ENCODE results near the gene ABCB9. TPM values are rescaled to one million over a fixed set of nuclear protein-coding genes. Genes with fewer than 3 reads are reported as not detected.
A peak's percentile ranks its signal among the peaks of the same experiment; 100 is the strongest.
"Not testable (repeated sequence)": the region's sequence is repeated elsewhere in the genome, so short reads cannot be mapped to it uniquely, and the experiment has no call there.

ABCB9 gene
- 1 to 10 TPM in 2 of 6 experiments, under 1 TPM in 4; 0.48 to 1.4 (median 0.94) TPM for total RNA-seq
- long read RNA-seq = 0 reads

GRCh38 chr12:122965851-122966742 is at the start of gene ABCB9:
Gene ABCB9, minus strand, starts transcription at chr12:122966463. Its CDS starts 6,228 bp downstream, at chr12:122960235.
- DNase-seq (peak; percentile 95), ATAC-seq (peak; percentile 94 to 99 (median 98))
- 37% methylated on average over 2 of the region's 55 CpGs for WGBS (ENCODE audit: insufficient coverage, low coverage, low lambda C conversion rate, missing lambda C conversion rate)
- Histone ChIP-seq H3K27ac (no peak within 1 kb of the TSS), H3K36me3 (no peaks in the 10 kb centered on the region), H3K4me1 (peaks cover 0 to 7% (median 0%) of the 10 kb centered on the region in 4 donors), H3K4me3 (peak within 1 kb of the TSS; percentile 46 to 52 (median 46)), H3K27me3 (no peaks in the 10 kb centered on the region), H3K9me3 (no peaks in the 10 kb centered on the region)
- TF ChIP-seq POLR2A (IDR thresholded peaks at IDR 0.05) (no peak), CTCF (IDR thresholded peaks at IDR 0.05) (no peak)
- intact Hi-C loops (cut with DNase I) = no loop called here

GRCh38 chr12:123014473-123014872 is 48.2 kb upstream of the ABCB9 start:
- ATAC-seq = peak in 3 of 4 donors; percentile 15 to 30 (median 15)
- H3K27ac ChIP-seq; DNase-seq; H3K9me3 ChIP-seq; H3K4me3 ChIP-seq; intact Hi-C loops (cut with DNase I); H3K27me3 ChIP-seq; H3K36me3 ChIP-seq: not testable (repeated sequence)
- 41% methylated on average over 4 of the region's 4 CpGs for WGBS (ENCODE audit: insufficient coverage, low coverage, low lambda C conversion rate, missing lambda C conversion rate)
- peaks cover 0 to 13% (median 3%) of the 10 kb centered on the region in 4 donors for H3K4me1 ChIP-seq

DNA sequence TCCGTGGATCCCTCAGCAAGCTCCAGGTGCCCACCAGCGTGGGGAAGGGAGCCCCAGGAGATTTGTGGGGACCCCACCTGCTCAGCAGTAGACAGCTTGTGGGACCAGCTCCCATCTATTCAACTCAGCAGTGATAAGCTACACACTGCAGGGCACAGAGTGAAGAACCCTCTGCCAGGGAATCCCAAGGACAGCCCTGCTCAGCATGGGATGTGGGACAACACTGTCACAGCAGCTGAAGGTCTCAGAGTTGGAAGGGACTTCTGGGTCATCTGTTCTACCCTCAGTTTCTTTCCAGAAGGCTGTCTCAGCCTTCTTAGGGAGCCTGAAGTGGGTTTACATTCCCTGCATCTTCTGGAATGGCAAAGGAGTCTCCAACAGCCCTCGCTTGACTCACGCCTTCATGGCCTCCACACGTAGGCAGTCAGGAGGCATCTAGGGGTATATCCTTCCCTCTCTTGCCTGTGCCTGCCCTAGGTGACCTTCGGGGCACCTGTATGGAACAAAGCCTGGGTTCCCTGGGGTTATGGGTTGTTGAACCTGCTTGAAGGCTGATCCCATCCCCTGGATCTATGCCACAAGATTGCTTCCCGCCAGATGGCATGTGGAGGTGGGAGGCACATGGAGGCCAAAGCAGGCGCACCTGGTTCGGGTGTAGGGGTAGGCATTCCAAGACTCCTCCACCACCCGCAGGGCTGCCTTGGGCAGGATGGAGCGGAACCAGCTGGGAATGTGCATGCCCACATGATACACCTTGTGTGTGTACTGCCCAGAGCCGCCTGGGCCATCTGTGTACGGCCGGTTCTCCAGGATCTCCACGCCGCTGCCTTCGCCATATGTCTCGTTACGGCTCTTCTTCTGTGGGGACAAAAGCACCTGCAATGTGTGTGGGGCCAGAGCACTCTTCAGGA is 47.2 kb upstream of the ABCB9 start:
- H3K36me3 ChIP-seq = peaks cover 0 to 11% (median 2%) of the 10 kb centered on the region in 4 donors
- no peaks in the 10 kb centered on the region for H3K9me3 ChIP-seq
- WGBS (ENCODE audit: insufficient coverage, low coverage, low lambda C conversion rate, missing lambda C conversion rate) = no CpG with 5 or more reads among the region's 19 CpGs
- no peak overlapping the region for H3K4me3 ChIP-seq
- intact Hi-C loops (cut with DNase I) = no loop called here
- H3K4me1 ChIP-seq = peaks cover 0 to 3% (median 1%) of the 10 kb centered on the region in 4 donors
- H3K27me3 ChIP-seq = no peaks in the 10 kb centered on the region
- DNase-seq (no peak), ATAC-seq (peak in 1 of 4 donors; percentile 14)
- H3K27ac ChIP-seq = no peak overlapping the region
- TF ChIP-seq POLR2A (IDR thresholded peaks at IDR 0.05) = no peak
- no peak for TF ChIP-seq CTCF (IDR thresholded peaks at IDR 0.05)

DNA sequence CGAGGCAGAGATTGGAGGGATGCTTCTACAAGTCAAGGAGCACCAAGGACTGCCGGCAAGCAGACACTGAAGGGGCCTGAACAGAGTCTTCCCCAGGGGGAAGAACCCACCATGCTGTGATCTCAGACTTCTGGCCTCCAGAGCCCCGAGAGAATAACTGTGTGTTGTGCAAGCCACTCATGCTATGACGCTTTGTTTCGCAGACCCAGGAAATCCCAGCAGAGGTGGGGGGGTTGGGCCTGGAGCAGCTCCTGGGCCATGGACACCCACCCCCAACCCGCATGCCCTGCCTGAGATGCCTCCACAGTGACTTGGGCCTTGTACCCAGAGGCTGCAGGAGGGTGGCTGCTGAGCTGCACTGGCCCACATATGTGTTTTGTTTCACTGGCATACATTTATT is 45.4 kb upstream of the ABCB9 start:
- intact Hi-C loops (cut with DNase I) = no loop called here
- ATAC-seq (no peak), DNase-seq (no peak)
- H3K27me3 ChIP-seq = no peaks in the 10 kb centered on the region
- 100% methylated on average over 1 of the region's 6 CpGs for WGBS (ENCODE audit: insufficient coverage, low coverage, low lambda C conversion rate, missing lambda C conversion rate)
- H3K4me3 ChIP-seq = no peak overlapping the region
- peaks cover 0 to 11% (median 2%) of the 10 kb centered on the region in 4 donors for H3K36me3 ChIP-seq
- no peak for TF ChIP-seq POLR2A (IDR thresholded peaks at IDR 0.05)
- TF ChIP-seq CTCF (IDR thresholded peaks at IDR 0.05) = no peak
- no peak overlapping the region for H3K27ac ChIP-seq
- H3K4me1 ChIP-seq = no peaks in the 10 kb centered on the region
- no peaks in the 10 kb centered on the region for H3K9me3 ChIP-seq

Data from right lobe of liver (tissue), 6 donors.